Breast epithelium (tissue), 3 donors: ENCODE results near the gene RRP1.

ENCODE experiments used
- CTCF ChIP-seq, 3 donors: fragments of 450-650 bp; IDR thresholded peaks; one replicate each; pipeline ENCODE4 v1.5.1; 2016 to 2017; ENCODE audit warnings: antibody characterized with exemption in 3 of 3, mild to moderate bottlenecking in 3 of 3, moderate library complexity in 3 of 3
- POLR2A ChIP-seq: fragments of 450-650 bp; IDR thresholded peaks from one replicate; pipeline ENCODE4 v1.6.1; 2016; ENCODE audit warnings: antibody characterized with exemption, mild to moderate bottlenecking, moderate library complexity

- TF ChIP-seq POLR2A (no peak), CTCF (IDR thresholded peaks at IDR 0.05) (no peak)
Observed at GRCh38 chr21:43840259-43840658, 50.9 kb downstream of the RRP1 start.
